Smooth muscle cell (in vitro differentiated cells): Measurements from ENCODE around the gene SCAI. TPM values are rescaled to one million over a fixed set of nuclear protein-coding genes. Genes with fewer than 3 reads are reported as not detected.

ENCODE experiments used
- DNase-seq: peaks from one replicate; lab custom pipeline; 2025; ENCODE audit not compliant: unreplicated experiment; lab: John Stamatoyannopoulos, UW
- H2AFZ ChIP-seq: fragments of 200-600 bp; sonication (generic); 2 replicates; pipeline ENCODE4 v1.6.0; 2016; ENCODE audit warnings: antibody characterized with exemption, low read depth, mild to moderate bottlenecking
- H3F3A ChIP-seq: fragments of 200-600 bp; sonication (generic); 2 replicates; pipeline ENCODE4 v1.6.0; 2017; ENCODE audit warnings: antibody characterized with exemption, low read depth
- H3K27ac ChIP-seq: fragments of 200-600 bp; sonication (generic); 2 replicates; pipeline ENCODE4 v1.5.1; 2016; ENCODE audit warnings: low read depth, mild to moderate bottlenecking
- H3K27me3 ChIP-seq: fragments of 200-600 bp; sonication (generic); 2 replicates; pipeline ENCODE4 v1.6.1; 2016; ENCODE audit warnings: low read depth, mild to moderate bottlenecking
- H3K36me3 ChIP-seq: fragments of 200-600 bp; sonication (generic); 2 replicates; pipeline ENCODE4 v1.5.1; 2016; ENCODE audit warnings: low read depth
- H3K4me1 ChIP-seq: fragments of 200-600 bp; sonication (generic); 2 replicates; pipeline ENCODE4 v1.5.1; 2016; ENCODE audit warnings: low read depth
- H3K4me2 ChIP-seq: fragments of 200-600 bp; sonication (generic); 2 replicates; pipeline ENCODE4 v1.6.0; 2016; ENCODE audit warnings: mild to moderate bottlenecking
- H3K4me3 ChIP-seq: fragments of 200-600 bp; sonication (generic); 2 replicates; pipeline ENCODE4 v1.5.1; 2016; ENCODE audit warnings: mild to moderate bottlenecking
- H3K79me2 ChIP-seq: fragments of 200-600 bp; sonication (generic); 2 replicates; pipeline ENCODE4 v1.6.0; 2016; ENCODE audit warnings: low read depth, mild to moderate bottlenecking
- H3K9ac ChIP-seq: fragments of 200-600 bp; sonication (generic); 2 replicates; pipeline ENCODE4 v1.6.0; 2016; ENCODE audit warnings: low read depth
- H3K9me3 ChIP-seq: fragments of 200-600 bp; sonication (generic); replicated peaks from 2 replicates; pipeline ENCODE4 v1.5.1; 2016; ENCODE audit warnings: low read depth
- H4K20me1 ChIP-seq: fragments of 200-600 bp; sonication (generic); 2 replicates; pipeline ENCODE4 v1.6.0; 2016; ENCODE audit warnings: low read depth
- WGBS: methylation state at CpG from one replicate; pipeline ENCODE4 v1.1.7; 2016; ENCODE audit warnings: low lambda C conversion rate; 5-methylcytosine and 5-hydroxymethylcytosine counted together
- polyA plus RNA-seq: library from polyadenylated mRNA; unstranded; fragments of >200 nt; fragmentation: Nextera tagmentation; extraction: Ambion mirVana; gene quantifications from 2 replicates; pipeline ENCODE4 v1.2.1, GENCODE V29; 2016
- total RNA-seq: library from RNA; depleted of rRNA; stranded (reverse); fragments of >200 nt; gene quantifications from 2 replicates; pipeline ENCODE4 v1.2.3, GENCODE V29; 2014
- TF ChIP-seq, protein P1 (sequence below): fragments of 200-600 bp; sonication (generic); IDR thresholded peaks from 2 replicates; pipeline ENCODE4 v1.5.1; 2017; ENCODE audit warnings: borderline replicate concordance, mild to moderate bottlenecking, antibody characterized with exemption; ENCODE audit not compliant: insufficient read depth, poor library complexity, severe bottlenecking

The SCAI gene
- total and polyA plus RNA-seq, 2 experiments from 2014 or later: 0.81 to 8.4 TPM

GRCh38 chr9:125146247-125146646 lies 2.9 kb upstream of the SCAI start:
- no peak overlapping the region for H2AFZ ChIP-seq
- H3K9ac ChIP-seq: no peak overlapping the region
- no peaks in the 10 kb centered on the region for H3K79me2 ChIP-seq
- H3K27ac ChIP-seq: peak overlapping the region; percentile 7
- DNase-seq: no peak
- no peaks in the 10 kb centered on the region for H3K27me3 ChIP-seq
- H3K4me2 ChIP-seq: no peak overlapping the region
- no peak overlapping the region for H3K4me3 ChIP-seq
- peaks cover 11% of the 10 kb centered on the region for H3F3A ChIP-seq
- H3K4me1 ChIP-seq: no peaks in the 10 kb centered on the region
- no peaks in the 10 kb centered on the region for H4K20me1 ChIP-seq
- no peaks in the 10 kb centered on the region for H3K9me3 ChIP-seq
- 55% methylated on average over 4 of the region's 4 CpGs for WGBS
- TF ChIP-seq, protein P1, sequence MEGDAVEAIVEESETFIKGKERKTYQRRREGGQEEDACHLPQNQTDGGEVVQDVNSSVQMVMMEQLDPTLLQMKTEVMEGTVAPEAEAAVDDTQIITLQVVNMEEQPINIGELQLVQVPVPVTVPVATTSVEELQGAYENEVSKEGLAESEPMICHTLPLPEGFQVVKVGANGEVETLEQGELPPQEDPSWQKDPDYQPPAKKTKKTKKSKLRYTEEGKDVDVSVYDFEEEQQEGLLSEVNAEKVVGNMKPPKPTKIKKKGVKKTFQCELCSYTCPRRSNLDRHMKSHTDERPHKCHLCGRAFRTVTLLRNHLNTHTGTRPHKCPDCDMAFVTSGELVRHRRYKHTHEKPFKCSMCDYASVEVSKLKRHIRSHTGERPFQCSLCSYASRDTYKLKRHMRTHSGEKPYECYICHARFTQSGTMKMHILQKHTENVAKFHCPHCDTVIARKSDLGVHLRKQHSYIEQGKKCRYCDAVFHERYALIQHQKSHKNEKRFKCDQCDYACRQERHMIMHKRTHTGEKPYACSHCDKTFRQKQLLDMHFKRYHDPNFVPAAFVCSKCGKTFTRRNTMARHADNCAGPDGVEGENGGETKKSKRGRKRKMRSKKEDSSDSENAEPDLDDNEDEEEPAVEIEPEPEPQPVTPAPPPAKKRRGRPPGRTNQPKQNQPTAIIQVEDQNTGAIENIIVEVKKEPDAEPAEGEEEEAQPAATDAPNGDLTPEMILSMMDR: no peak
- no peaks in the 10 kb centered on the region for H3K36me3 ChIP-seq

DNA sequence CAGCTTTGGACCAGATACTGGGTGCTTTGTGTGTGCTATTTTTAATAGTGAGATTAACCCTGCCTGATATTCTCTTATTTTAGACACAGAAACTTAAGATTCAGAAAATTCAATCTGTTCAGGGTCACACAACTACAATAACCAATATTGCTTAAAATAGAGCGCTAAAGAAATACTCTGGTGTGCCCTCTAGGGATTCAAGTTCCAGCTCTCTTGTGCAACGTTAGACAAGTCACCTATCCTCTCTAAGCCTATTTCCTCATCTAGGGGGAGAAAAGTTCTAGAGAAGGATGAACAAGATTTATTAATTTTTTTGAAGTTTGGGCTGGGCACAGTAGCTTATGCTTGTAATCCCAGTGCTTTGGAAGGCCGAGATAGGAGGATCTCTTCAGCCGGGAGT lies 2.1 kb upstream of the SCAI start:
- no peak overlapping the region for H3K4me3 ChIP-seq
- H3K36me3 ChIP-seq: no peaks in the 10 kb centered on the region
- H2AFZ ChIP-seq: no peak overlapping the region
- 79% methylated on average over 4 of the region's 4 CpGs for WGBS
- no peaks in the 10 kb centered on the region for H4K20me1 ChIP-seq
- H3K9me3 ChIP-seq: no peaks in the 10 kb centered on the region
- TF ChIP-seq, protein P1: no peak
- H3K4me1 ChIP-seq: no peaks in the 10 kb centered on the region
- H3K27ac ChIP-seq: no peak overlapping the region
- peaks cover 11% of the 10 kb centered on the region for H3F3A ChIP-seq
- no peaks in the 10 kb centered on the region for H3K27me3 ChIP-seq
- no peak for DNase-seq
- no peak overlapping the region for H3K4me2 ChIP-seq
- H3K9ac ChIP-seq: no peak overlapping the region
- H3K79me2 ChIP-seq: no peaks in the 10 kb centered on the region

GRCh38 chr9:125142560-125143376 lies 560 bp downstream of the SCAI start:
- Histone ChIP-seq H2AFZ (no peak overlapping the region), H3K4me1 (no peaks in the 10 kb centered on the region), H3K27me3 (no peaks in the 10 kb centered on the region), H3K27ac (no peak overlapping the region), H3K36me3 (no peaks in the 10 kb centered on the region), H3K9me3 (no peaks in the 10 kb centered on the region), H4K20me1 (no peaks in the 10 kb centered on the region), H3K4me2 (peak overlapping the region; percentile 90), H3F3A (peaks cover 11% of the 10 kb centered on the region), H3K79me2 (peaks cover 3% of the 10 kb centered on the region), H3K9ac (peak overlapping the region; percentile 50), H3K4me3 (peak overlapping the region; percentile 83)
- WGBS: 22% methylated on average over 11 of the region's 54 CpGs
- TF ChIP-seq, protein P1: peak; percentile 9
- DNase-seq: no peak

DNA sequence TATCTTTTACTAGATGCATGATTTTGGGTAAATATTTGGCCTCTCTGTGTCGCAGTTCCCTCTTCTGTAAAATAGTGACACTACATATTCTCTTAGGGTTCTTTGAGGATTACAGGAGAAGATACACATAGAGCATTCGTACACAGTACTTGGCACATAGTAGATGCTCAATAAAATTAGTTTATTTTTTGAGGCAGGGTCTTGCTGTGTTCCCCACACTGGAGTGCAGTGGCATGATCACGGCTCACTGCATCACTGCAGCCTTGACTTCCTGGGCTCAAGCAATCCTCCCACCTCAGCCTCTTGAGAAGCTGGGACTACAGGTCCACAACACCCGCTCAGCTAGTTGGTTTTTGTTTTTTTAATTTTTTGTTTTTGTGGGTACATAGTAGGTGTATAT lies 1.6 kb downstream of the SCAI start:
- no peak for DNase-seq
- Histone ChIP-seq H3K4me1 (no peaks in the 10 kb centered on the region), H3K9ac (no peak overlapping the region), H3K4me2 (peak overlapping the region; percentile 90), H3K36me3 (no peaks in the 10 kb centered on the region), H3F3A (peaks cover 11% of the 10 kb centered on the region), H4K20me1 (no peaks in the 10 kb centered on the region), H3K27ac (peak overlapping the region; percentile 39), H3K79me2 (peaks cover 5% of the 10 kb centered on the region), H3K4me3 (peak overlapping the region; percentile 83), H3K9me3 (no peaks in the 10 kb centered on the region), H2AFZ (no peak overlapping the region), H3K27me3 (no peaks in the 10 kb centered on the region)
- 70% methylated on average over 4 of the region's 4 CpGs for WGBS
- TF ChIP-seq, protein P1: no peak
